Fibroblast of the conjunctiva (primary cell): ENCODE results near the gene ZNF428.
A peak's percentile ranks its signal among the peaks of the same experiment; 100 is the strongest.
"Not testable (repeated sequence)": the region's sequence is repeated elsewhere in the genome, so short reads cannot be mapped to it uniquely, and the experiment has no call there.

Source experiments
- DNase-seq: peaks from one replicate; pipeline ENCODE4 v3.0.0-alpha.2; 2010; ENCODE audit warnings: low read depth

ZNF428 gene

GRCh38 chr19:43616954-43617353 is 2.5 kb downstream of the ZNF428 start:
- DNase-seq = no peak

DNA sequence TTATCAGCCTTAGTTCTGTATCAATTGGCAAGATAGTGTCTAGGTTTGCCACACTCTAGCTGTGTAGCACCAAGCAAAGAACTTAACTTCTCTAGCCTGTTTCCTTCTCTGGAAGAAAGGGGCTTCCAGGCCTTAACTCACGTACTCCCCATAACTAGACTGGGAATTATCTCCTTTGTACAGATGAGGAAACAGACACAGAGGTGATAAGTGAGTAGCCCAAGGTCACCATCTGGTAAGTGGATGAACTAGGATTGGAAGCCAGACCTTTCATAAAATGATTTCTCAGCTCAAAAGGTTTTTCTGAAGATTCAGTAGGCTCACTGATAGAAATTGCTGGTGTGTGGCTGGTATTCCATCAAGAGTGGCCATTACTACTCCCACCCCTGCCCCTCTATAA is 3.1 kb downstream of the ZNF428 start:
- DNase-seq = no peak

GRCh38 chr19:43612374-43612773 is 7.1 kb downstream of the ZNF428 start:
- DNase-seq = no peak

DNA sequence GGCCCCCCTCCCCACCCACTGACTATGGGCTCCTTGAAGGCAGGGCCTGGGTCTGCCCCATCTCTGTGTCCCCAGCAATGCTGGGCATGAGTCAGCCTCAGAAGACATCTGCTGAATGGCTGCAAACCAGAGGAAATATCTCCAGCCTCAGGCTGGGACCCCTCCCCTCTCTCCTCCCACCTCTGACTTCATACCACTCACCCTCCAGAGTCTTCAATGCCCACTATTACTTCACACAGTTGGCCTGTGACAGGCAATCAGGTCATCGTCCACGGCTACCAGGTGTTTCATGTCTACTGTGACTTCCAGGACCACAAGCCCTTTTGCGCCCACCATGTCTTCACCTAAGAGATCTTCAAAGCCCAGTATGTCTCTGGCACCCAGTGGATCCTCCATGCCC is 7.6 kb downstream of the ZNF428 start, which contains the start of gene SRRM5:
Gene SRRM5, plus strand, starts transcription at position 301 of the 400 bp plus-strand sequence. Its CDS starts 34 bp downstream, at position 335.
- no peak for DNase-seq

DNA sequence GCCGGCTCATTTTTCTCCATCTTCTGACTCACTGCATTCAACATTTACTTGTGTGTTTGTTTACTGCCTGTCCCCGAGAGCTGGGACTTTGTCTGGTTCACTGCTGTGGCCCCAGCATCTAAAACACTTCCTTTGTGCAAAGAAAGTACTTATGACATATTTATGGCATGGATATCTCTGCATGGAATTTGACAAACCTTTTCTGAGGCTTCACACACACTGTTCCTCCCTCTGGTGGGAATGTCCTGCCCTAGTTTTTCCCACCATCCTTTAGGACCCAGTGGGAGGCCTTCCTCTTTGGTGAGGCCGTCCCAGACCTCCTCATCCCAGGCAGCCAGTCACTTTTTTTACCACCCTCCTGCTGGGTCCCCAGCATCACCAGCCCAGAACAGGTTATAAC is 8.9 kb downstream of the ZNF428 start:
- no peak for DNase-seq

GRCh38 chr19:43609872-43610271 is 9.6 kb downstream of the ZNF428 start:
- no peak for DNase-seq

DNA sequence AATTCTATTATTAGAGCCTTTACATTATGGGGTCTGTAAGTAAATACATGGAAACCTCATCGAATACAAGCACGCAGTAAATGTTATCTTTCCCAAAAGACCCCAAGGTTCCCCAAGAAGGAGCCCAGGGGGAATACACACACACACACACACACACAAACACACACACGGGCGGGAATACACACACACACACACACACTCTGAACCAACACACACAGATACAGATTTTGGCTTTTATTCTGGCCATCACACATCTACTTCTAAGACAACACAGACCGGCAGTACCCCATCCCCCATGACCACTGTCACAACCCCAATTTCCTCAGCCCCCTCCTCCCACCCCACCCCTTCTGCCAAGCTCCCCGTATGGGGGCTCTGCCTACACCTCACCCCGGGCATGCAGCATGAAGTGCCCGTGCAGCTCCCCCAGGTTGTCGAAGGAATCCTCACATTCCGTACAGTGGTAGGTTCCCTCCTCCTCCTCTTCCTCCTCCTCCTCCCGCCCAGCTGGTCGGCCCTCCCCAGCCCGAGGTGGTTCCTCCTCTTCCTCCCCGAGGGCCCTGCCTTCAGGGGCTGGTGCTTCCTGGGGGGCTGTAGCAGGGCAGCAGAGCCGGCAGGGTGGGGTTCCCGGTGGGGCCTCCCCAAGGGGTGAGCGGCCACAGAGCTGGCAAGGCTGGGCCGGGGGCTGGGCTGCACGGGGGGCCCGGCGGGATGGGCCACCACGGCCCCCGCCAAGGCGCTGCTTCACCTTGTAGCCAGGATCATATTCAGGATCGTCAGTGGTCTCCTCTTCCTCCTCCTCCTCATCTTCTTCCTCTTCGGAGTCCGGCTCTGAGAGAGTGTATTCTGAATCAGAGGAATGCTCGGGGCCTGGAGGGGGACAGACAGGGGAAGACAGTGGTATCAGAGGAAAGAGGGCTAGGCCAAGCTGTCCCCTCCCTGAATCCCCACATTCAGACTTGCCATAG is 11.9 kb downstream of the ZNF428 start:
- no peak for DNase-seq

- DNase-seq = no peak
Observed at GRCh38 chr19:43606569-43607229, 12.7 kb downstream of the ZNF428 start.

GRCh38 chr19:43605875-43606568 is 13.4 kb downstream of the ZNF428 start:
- no peak for DNase-seq

GRCh38 chr19:43600326-43600725 is 19.1 kb downstream of the ZNF428 start:
- DNase-seq = not testable (repeated sequence)

GRCh38 chr19:43599635-43600295 is 19.7 kb downstream of the ZNF428 start:
- no peak for DNase-seq

- no peak for DNase-seq
Observed at GRCh38 chr19:43598445-43599240, 20.8 kb downstream of the ZNF428 start.

DNA sequence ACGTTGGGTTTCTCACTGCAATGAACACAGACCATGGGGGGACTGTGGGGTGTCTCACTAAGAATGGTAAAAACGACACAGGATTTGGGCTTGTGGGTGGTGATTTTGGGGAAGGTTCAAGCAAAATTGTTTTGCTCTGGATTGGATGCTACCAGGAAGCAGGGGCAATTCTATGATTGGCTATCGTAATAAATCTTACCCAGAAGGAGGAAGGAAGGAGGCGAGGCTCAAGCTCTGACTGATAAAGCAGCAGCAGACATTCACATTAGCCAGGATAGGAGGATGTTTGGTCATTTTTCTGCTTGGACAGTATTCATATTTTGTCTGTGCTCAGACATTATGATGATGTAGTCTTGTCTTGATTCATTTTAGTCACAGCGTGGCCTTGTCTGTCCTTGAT is 21.6 kb downstream of the ZNF428 start:
- no peak for DNase-seq

DNA sequence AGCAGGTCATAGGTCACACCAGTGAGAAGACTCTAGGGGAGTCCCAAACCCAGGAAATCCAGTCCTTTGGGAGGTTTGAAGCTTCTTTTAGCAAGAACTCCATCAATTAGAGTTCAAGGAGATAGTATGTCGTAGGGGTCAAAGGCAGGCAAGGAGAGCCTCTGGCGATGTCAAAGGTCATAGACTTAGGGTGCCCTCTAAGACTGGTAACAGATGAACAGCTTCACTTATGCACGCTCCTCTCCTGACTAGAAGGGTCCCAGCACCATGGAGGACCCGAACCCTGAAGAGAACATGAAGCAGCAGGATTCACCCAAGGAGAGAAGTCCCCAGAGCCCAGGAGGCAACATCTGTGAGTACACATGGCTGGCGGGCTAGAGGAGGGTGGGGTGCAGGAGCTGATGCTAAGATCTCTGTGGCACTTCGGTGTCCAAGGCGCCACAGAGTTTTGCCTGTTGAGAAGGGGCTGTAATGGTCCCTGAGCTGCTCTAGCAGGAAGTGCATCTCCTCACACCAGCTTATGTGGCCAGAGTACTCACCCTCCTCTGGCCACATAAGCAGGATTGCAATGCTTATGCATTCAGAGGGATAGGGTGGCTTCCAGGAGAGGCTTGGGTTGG is 22.5 kb downstream of the ZNF428 start:
- DNase-seq = no peak

GRCh38 chr19:43595999-43596841 is 23.2 kb downstream of the ZNF428 start, which contains the start of the genes IRGQ and ZNF576:
Gene IRGQ, minus strand, starts transcription at chr19:43596134. Its CDS starts 796 bp downstream, at chr19:43595338.
Gene ZNF576, plus strand, starts transcription at chr19:43596595. Its CDS starts 514 bp downstream, at chr19:43597109.
- peak; percentile 100 for DNase-seq

- no peak for DNase-seq
Observed at GRCh38 chr19:43595605-43595998, 23.8 kb downstream of the ZNF428 start.

- DNase-seq = peak; percentile 35
Observed at GRCh38 chr19:43594710-43595604, 24.5 kb downstream of the ZNF428 start.

- no peak for DNase-seq
Observed at GRCh38 chr19:43594081-43594697, 25.2 kb downstream of the ZNF428 start.
